Hair follicle dermal papilla cell (primary cell): Measurements from ENCODE around the gene LRRC52. TPM values are rescaled to one million over a fixed set of nuclear protein-coding genes. Genes with fewer than 3 reads are reported as not detected.

Experiments used
- total RNA-seq: library from RNA; depleted of rRNA; stranded (reverse); fragments of >200 nt; gene quantifications from 2 replicates; pipeline ENCODE4 v1.2.3, GENCODE V29; 2012

LRRC52 gene
- not detected in 2 replicates for total RNA-seq

GRCh38 chr1:165543532-165544438, at the start of gene LRRC52:
Gene LRRC52 (plus strand): TSS chr1:165544000. CDS start chr1:165544297, 297 bp downstream.

Other genes starting within 250 kb of the LRRC52 start
- gene LMX1A, start 187.3 kb upstream of the LRRC52 start, total RNA-seq, result not detected in 2 replicates
- gene RXRG, start 98.9 kb upstream of the LRRC52 start, total RNA-seq, result not detected in 2 replicates
- gene MGST3, start 87.2 kb downstream of the LRRC52 start, total RNA-seq, result 178 and 193 TPM in 2 replicates
- gene ALDH9A1, start 154.6 kb downstream of the LRRC52 start, total RNA-seq, result 87.9 and 99.8 TPM in 2 replicates
- gene TMCO1, start 224.9 kb downstream of the LRRC52 start, total RNA-seq, result 64.5 and 65.4 TPM in 2 replicates